HG02759 (cell line): ENCODE results near the gene FAM110A.
"Not testable (repeated sequence)": the region's sequence is repeated elsewhere in the genome, so short reads cannot be mapped to it uniquely, and the experiment has no call there.

Experiments
- ATAC-seq: cut with Tn5 transposase; IDR thresholded peaks from one replicate; pipeline ENCODE4 v1.9.1; 2021; ENCODE audit warnings: mild to moderate bottlenecking, moderate library complexity; ENCODE audit not compliant: unreplicated experiment

Gene FAM110A

DNA sequence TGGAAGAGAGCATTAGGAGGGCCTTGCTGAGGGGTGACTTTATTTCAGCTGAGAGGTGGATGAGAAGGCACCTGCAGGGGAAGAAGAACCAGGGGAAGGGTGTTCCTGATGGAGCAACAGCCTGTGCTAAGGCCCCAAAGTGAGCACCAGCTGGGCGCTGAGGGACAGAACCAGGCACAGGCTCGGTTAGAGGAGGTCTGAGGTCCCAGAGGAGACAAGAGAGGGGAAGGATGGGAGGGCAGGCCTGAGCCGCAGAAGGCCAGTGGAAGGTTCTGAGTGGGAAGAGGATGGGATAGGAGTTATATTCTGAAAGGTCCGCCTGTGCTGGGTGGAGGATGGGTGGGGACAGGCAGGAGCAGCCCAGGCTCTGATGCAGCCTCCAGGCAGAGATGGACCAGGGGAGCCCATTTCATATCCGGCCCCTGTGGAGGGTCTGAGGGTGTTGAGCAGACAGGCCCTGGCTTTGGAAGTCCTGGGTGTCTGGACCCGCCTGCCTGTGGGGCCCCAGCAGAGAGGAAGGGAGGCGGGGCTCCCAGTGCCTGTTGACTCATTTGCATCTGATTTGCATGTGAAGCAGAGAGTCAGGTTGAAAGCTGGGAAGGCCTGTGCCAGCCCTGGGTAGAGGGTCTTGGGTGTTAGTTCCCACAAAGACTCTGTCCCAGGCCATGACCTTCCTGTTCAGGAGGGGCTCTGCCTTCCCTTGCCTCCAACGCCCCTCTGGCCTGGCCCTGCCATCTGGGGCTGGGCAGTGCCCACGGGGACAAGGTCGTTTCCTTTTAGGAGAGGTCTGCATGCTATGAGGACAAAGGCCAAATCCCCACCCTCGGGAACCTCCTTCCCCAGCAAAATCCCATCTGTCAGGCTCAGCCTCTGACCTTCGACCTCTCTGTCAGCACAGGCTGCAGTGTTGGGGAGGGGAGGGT is 10.6 kb upstream of the FAM110A start:
- no peak for ATAC-seq

GRCh38 chr20:823574-823902 is 10.0 kb upstream of the FAM110A start:
- ATAC-seq, result no peak

- ATAC-seq, result no peak
Measured at GRCh38 chr20:824490-824889, 9.0 kb upstream of the FAM110A start.

DNA sequence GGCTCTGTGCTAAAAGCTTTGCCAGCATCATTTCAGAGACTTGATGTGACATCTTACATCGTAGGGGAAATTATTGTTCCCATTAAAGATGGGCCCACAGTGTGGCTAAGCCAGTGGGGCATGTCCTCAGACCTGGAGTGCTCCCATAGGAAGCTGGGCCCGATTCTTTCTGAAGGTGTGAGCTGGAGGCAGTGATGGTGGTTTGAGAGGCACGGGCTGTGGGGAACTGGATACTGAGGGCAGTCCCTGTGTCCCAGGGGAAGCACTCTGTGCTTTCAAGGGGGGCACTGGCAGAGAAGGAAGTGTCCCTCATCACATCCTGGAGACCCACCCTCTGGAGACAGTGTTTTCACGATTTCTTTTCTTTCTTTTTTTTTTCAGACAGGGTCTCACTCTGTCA is 8.6 kb upstream of the FAM110A start:
- ATAC-seq, result no peak

DNA sequence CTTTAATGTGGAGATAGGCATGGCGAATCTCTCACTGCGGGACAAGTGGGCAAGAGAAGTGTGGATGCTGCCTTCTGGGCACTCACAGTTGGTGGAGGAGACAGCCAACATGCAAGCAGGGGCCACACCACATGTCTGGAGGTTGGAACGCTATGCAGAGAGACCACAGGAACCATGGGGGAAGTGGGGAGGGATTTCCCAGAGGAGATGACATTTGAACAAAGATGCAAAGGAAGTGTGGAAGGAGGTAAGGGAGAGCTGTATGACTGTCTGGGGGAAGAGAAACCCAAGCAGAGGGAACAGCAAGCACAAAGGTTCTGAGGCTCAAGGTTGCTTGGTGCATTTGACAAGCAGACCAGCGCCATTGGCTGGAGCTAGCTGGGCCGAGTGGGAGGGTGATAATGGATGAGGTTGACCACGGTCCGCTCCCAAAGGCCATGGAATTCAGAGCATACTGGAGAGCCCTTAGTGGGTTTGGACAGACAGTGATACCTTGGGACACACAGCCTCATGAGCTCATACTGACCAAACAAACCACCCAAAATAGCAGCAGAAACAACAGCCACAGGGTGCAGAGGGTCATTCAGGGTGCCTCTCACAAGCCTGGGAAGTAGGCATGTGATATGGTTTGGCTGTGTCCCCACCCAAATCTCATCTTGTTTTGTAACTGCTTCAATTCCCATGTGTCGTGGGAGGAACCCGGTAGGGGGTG is 7.6 kb upstream of the FAM110A start:
- no peak for ATAC-seq

GRCh38 chr20:826695-827323 is 6.7 kb upstream of the FAM110A start:
- no peak for ATAC-seq

DNA sequence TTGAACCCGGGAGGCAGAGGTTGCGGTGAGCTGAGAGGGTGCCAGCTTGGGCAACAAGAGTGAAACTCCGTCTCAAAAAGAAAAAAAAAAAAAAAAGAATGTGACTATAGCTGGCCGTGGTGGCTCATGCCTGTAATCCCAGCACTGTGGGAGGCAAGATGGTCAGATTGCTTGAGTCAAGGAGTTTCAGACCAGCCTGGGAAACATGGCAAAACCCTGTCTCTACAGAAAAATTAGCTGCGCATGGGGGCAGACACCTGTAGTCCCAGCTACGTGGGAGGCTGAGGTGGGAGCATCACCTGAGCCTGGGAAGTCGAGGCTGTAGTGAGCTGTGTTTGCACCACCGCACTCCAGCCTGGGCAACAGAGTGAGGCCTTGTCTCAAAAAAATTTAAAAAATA is 5.5 kb upstream of the FAM110A start:
- not testable (repeated sequence) for ATAC-seq

GRCh38 chr20:828987-829386 is 4.5 kb upstream of the FAM110A start:
- ATAC-seq, result no peak

GRCh38 chr20:829551-829950 is 4.0 kb upstream of the FAM110A start:
- ATAC-seq, result no peak

DNA sequence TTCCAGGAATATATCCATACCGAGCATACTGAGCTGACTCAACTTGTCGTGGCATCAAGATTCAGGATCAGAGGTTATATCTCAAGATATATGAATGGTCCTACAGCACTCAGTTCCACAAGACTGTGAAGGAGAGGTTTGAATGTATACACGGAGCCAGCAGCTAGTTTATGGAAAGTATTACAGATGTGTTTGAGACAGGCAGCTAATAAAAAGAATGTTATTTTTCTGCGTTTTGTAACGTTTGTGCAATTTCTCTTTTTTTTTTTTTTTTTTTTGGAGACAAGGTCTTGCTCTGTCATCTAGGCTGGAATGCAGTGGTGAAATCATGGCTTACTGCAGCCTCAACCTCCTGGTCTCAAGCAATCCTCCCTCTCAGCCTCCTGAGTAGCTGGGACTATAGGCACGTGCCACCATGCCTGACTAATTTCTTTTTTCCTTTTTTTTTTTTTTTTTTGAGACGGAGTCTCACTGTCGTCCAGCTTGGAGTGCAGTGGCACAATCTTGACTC is 3.4 kb upstream of the FAM110A start:
- ATAC-seq, result no peak

DNA sequence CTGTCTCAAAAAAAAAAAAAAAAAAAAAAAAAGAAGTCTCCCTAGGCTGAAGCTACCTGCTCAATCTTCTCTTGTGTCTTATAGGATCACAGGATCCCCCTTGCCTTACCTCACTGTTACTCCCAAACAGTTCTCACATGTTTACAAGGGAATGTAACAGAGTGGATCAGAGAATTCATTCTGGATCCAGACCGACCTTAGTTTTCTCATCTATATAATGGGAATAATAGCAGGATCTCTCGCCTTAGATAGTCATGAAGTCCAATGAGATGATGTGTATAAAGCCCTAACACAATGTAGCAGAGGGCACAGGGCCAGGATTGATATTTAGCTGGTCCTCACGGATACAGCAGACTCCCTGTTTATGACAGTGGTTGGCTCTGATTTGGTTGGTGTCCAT is 2.3 kb upstream of the FAM110A start:
- ATAC-seq, result no peak

DNA sequence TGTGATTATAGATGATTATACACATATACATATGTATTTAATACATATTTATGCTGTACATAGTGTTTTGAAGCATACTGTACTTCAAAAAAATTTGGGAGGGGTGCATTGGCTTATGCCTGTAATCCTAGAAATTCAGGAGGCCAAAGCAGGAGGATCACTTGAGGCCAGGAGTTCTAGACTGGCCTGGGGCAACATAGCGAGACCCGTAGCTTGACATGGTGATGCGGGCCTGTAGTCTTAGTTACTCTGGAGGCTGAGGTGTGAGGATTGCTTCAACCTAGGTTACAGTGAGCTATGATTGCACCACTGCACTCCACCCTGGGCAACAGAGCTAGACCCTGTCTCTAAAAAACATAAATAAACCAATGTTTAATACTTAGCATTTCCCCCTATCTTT is 1.6 kb upstream of the FAM110A start:
- no peak for ATAC-seq

DNA sequence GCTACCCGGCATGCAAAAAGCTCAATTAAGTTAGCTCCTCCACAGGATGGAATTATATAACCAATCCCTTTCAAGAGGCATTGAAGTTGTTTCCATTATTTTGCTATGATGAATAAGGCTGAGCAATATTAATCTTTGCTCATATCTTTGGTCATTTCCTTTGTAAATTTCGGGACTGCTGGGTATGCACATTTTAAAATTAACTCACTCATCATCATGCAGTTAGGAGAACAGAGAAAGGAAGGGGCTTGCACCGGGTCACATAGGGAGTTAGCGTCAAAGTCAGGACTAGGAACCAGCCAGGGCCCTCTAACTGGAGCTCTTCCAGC is 430 bp upstream of the FAM110A start:
- ATAC-seq, result peak; percentile 27

DNA sequence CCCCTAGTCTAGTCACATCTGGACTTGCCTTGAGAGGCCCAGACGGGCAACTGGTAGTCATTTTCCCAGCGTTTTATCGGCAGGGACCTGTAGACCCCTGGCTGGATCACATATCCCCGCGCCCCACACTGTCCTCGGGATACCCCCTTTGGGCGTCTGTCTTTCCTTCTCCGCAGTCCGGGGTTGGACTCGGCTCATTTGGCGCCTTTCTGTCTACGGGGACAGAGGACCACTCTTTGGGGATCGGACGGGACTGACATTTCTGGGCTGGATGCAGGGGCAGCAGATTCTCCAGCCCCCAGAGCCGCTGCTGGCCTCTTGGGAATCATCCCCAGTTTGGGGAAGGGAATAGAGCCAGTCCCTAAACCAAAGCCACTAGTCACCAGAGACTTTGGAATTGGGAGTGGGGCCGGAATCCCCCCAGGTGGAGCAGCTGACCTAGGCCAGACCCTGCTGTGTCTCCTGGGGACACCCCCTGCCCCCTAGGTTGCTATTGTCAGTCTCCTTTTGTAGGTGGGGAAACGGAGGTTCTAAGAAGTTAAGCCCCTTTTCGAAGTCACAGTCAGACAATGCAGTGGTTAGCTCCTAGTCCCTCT is 734 bp downstream of the FAM110A start:
- no peak for ATAC-seq

GRCh38 chr20:835608-836045 is 2.1 kb downstream of the FAM110A start:
- ATAC-seq, result no peak

- ATAC-seq, result no peak
Measured at GRCh38 chr20:836190-836589, 2.7 kb downstream of the FAM110A start.

GRCh38 chr20:839015-839414 is 5.5 kb downstream of the FAM110A start:
- no peak for ATAC-seq

DNA sequence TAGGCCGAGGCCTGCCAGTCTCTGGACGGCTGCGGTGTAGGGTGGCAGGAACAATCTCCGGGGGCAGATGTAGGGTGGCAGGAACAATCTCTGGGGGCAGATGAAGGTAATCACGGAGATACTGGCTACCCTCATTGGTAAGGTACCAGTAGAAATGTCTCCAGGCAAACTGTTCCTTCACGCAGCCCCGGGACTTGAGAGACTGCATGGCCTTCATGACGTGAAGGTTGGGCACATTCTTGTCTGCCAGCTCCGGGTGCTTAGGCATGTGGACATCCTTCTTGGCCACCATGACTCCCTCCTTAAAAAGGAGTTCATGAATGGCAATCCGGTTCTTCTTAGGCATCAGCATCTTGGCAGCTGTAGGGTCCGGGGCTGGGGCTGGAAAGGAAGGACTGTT is 6.1 kb downstream of the FAM110A start:
- ATAC-seq, result no peak

DNA sequence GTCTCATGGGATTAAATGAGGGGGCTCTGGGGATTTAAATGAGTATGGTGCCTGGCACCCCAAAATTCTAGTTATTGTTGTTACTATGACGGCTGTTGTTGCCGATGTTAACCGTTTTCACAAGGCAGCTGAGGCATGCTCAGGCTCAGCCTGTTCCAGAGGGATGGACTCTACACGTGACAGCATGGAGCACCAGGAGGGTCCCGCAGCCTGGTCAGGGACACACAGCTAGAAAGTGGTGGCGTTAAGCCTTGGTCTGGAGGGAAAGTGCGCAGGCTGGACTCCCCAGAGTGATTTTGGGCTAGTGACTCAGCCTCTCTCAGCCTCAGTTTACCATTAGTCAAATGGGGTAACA is 7.0 kb downstream of the FAM110A start:
- ATAC-seq, result no peak

DNA sequence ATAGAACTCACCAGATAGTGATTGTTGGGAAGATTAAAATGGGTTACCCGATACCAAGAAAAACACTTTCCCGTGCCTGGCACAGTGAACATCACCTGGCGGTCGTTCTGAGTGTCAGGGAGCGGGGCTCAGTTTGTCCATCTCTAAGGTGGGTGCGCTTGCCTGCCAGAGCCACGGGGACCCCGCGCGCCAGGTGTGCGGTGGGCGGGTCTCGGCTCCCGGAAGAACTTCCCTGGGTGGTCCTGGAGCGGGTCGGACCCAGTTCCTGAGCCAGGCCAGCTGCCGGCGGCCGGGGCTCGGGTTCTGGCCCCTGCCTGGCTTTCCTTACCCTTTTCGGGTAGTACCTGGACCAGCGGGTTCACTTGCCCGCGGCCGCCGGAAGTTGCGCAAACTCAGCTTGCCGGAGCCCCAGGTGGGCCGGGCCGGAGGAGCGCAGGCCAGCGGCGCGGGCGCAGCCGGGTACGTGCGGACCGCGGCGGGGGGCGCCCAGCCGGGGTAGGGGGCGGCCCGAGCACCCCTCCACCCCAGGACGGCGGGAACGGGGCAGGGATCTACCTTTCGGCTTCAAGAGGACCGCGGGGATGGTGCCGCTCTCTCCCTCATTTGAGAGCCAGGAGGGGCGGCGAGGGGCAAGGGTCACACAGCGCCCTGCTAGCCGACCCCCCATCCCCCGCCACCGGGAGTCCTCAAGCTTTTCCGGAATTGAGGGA is 7.5 kb downstream of the FAM110A start:
- ATAC-seq, result no peak
